NOMO-1 (cell line): ENCODE data around the gene ANKRD53.
A peak's percentile ranks its signal among the peaks of the same experiment; 100 is the strongest.

Experiments
- DNase-seq, 2 experiments: peaks; one replicate each; lab custom pipeline; 2025; ENCODE audit not compliant: unreplicated experiment in 2 of 2; lab: John Stamatoyannopoulos, UW

The ANKRD53 gene

GRCh38 chr2:70942396-70943204 lies 35.8 kb upstream of the ANKRD53 start:
- no peak for DNase-seq

- no peak for DNase-seq
Observed at GRCh38 chr2:70943205-70943871, 35.1 kb upstream of the ANKRD53 start.

GRCh38 chr2:70944111-70944690 lies 34.2 kb upstream of the ANKRD53 start:
- no peak for DNase-seq

- DNase-seq, result peak; percentile 43 to 60
Observed at GRCh38 chr2:70946832-70947442, 31.5 kb upstream of the ANKRD53 start.

GRCh38 chr2:70947556-70948184 lies 30.8 kb upstream of the ANKRD53 start:
- no peak for DNase-seq

GRCh38 chr2:70948337-70949003 lies 30.0 kb upstream of the ANKRD53 start:
- peak; percentile 43 to 75 for DNase-seq

GRCh38 chr2:70949086-70949485 lies 29.3 kb upstream of the ANKRD53 start:
- no peak for DNase-seq

- DNase-seq, result no peak
Observed at GRCh38 chr2:70954886-70955285, 23.5 kb upstream of the ANKRD53 start.

- DNase-seq, result no peak
Observed at GRCh38 chr2:70956141-70956540, 22.3 kb upstream of the ANKRD53 start.

- no peak for DNase-seq
Observed at GRCh38 chr2:70957798-70958197, 20.6 kb upstream of the ANKRD53 start.

GRCh38 chr2:70958759-70959158 lies 19.7 kb upstream of the ANKRD53 start:
- DNase-seq, result no peak

GRCh38 chr2:70959271-70959761 lies 19.1 kb upstream of the ANKRD53 start:
- DNase-seq, result no peak

- DNase-seq, result no peak
Observed at GRCh38 chr2:70959851-70960832, 18.3 kb upstream of the ANKRD53 start.

GRCh38 chr2:70960833-70961647 lies 17.4 kb upstream of the ANKRD53 start:
- DNase-seq, result no peak

GRCh38 chr2:70961648-70961994 lies 16.8 kb upstream of the ANKRD53 start:
- DNase-seq, result no peak

- no peak for DNase-seq
Observed at GRCh38 chr2:70962211-70962884, 16.1 kb upstream of the ANKRD53 start.

GRCh38 chr2:70962885-70963878 lies 15.2 kb upstream of the ANKRD53 start:
- no peak for DNase-seq
